GM21723 (cell line): ENCODE results near the gene EIF4A3.
A peak's percentile ranks its signal among the peaks of the same experiment; 100 is the strongest.
"Not testable (repeated sequence)": the region's sequence is repeated elsewhere in the genome, so short reads cannot be mapped to it uniquely, and the experiment has no call there.

Source experiments
- ATAC-seq: cut with Tn5 transposase; IDR thresholded peaks from one replicate; pipeline ENCODE4 v1.9.1; 2021; ENCODE audit warnings: mild to moderate bottlenecking, moderate library complexity; ENCODE audit not compliant: unreplicated experiment

EIF4A3 gene

GRCh38 chr17:80173126-80173525 lies 26.2 kb upstream of the EIF4A3 start:
- no peak for ATAC-seq

GRCh38 chr17:80171681-80172080 lies 24.8 kb upstream of the EIF4A3 start:
- ATAC-seq, result no peak

- no peak for ATAC-seq
Measured at GRCh38 chr17:80169784-80170500, 23.0 kb upstream of the EIF4A3 start, which contains the start of gene CARD14. Gene CARD14, plus strand, starts transcription at chr17:80170030. Its CDS starts 11,409 bp downstream, at chr17:80181439.

- no peak for ATAC-seq
Measured at GRCh38 chr17:80169107-80169506, 22.2 kb upstream of the EIF4A3 start.

GRCh38 chr17:80168371-80168770 lies 21.4 kb upstream of the EIF4A3 start:
- no peak for ATAC-seq

- no peak for ATAC-seq
Measured at GRCh38 chr17:80166446-80166845, 19.5 kb upstream of the EIF4A3 start.

GRCh38 chr17:80164185-80164584 lies 17.3 kb upstream of the EIF4A3 start:
- no peak for ATAC-seq

- ATAC-seq, result no peak
Measured at GRCh38 chr17:80163336-80163735, 16.4 kb upstream of the EIF4A3 start.

GRCh38 chr17:80160536-80160935 lies 13.6 kb upstream of the EIF4A3 start:
- no peak for ATAC-seq

GRCh38 chr17:80158846-80159245 lies 11.9 kb upstream of the EIF4A3 start:
- ATAC-seq, result no peak

GRCh38 chr17:80155600-80155999 lies 8.7 kb upstream of the EIF4A3 start:
- not testable (repeated sequence) for ATAC-seq

- ATAC-seq, result no peak
Measured at GRCh38 chr17:80154166-80154565, 7.2 kb upstream of the EIF4A3 start.

GRCh38 chr17:80153004-80153403 lies 6.1 kb upstream of the EIF4A3 start:
- peak; percentile 52 for ATAC-seq

GRCh38 chr17:80152081-80152702 lies 5.3 kb upstream of the EIF4A3 start:
- no peak for ATAC-seq

GRCh38 chr17:80151333-80151732 lies 4.4 kb upstream of the EIF4A3 start:
- ATAC-seq, result no peak

GRCh38 chr17:80146121-80147034 lies 550 bp downstream of the EIF4A3 start:
- ATAC-seq, result peak; percentile 7

GRCh38 chr17:80145076-80146075 lies 1.6 kb downstream of the EIF4A3 start:
- no peak for ATAC-seq

- ATAC-seq, result no peak
Measured at GRCh38 chr17:80142929-80143328, 4.0 kb downstream of the EIF4A3 start.

GRCh38 chr17:80141463-80142165 lies 5.3 kb downstream of the EIF4A3 start:
- no peak for ATAC-seq
